ENCODE data around the gene NDST1.

The NDST1 gene

DNA sequence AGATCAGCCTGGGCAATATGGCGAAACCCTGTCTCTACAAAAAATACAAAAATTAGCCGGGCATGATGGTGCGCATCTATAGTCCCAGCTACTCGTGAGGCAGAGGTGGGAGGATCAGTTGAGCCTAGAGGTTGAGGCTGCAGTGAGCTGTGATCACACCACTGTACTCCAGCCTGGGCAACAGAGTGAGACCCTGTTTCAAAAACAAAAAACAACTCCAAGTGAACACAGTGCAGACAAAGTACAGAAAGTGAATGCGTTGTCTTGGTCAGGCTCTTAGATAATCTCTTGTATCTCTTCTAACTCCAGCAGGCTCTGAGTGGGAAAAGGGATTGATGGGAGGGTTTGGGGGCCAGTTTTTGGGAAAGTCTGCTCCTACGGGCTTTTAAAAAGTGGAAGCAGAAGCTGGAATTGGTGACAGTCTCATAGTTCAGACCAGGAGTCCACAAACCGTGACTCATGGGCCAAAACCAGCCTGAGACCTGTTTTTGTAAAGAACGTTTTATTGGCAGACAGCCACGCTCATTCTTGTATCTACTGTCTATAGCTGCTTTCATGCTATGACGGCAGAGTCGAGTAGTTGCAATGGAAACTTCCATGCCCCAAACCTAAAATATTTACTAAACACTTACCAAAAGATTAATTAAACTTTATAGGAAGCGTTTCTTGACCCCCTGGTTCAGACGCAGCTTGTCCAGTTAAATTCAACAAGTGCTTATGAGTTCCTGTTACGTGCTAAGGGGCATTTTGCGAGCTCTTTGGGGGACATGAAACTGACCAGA lies 32.9 kb downstream of the NDST1 start:
- in situ Hi-C loops (cut with MboI; ENCODE audit: low sequenced_read_pairs), result loop anchor here (5.0 kb wide), 1 partner anchor 84 kb away; no protein-coding TSS in a partner anchor

DNA sequence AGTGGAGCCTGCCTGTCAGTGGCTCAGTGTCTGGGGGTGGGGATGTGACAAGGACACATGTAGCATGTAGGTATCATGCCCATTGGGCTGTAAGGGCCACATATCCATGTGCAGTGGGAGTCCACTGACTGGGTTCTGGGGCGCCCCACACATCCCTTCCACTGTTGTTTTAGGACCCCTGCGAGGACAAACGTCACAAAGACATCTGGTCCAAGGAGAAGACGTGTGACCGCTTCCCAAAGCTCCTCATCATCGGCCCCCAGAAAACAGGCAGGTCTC lies 33.4 kb downstream of the NDST1 start:
- in situ Hi-C loops (cut with MboI; ENCODE audit: low sequenced_read_pairs), result loop anchor here (5.0 kb wide), 1 partner anchor 84 kb away; no protein-coding TSS in a partner anchor

DNA sequence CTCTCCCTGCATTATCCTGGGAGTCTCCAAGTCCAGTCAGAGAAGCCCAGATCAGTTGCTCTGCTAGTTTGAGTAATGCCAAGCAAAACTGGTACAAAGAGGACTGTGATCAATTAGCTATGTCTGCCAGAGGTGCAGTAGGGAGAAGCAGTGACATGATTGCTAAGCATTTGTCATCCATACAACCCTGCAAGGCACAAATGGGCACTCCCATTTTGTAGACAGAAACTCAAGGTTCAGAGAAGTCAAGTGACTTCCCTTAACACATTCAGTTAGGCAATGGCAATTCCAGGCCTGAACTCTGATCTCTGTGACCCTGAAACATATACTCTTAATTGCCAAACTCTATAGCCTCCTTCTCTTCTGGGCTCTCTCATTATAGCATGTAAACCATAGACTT lies 34.0 kb downstream of the NDST1 start:
- in situ Hi-C loops (cut with MboI; ENCODE audit: low sequenced_read_pairs), result loop anchor here (5.0 kb wide), 1 partner anchor 85 kb away; no protein-coding TSS in a partner anchor

DNA sequence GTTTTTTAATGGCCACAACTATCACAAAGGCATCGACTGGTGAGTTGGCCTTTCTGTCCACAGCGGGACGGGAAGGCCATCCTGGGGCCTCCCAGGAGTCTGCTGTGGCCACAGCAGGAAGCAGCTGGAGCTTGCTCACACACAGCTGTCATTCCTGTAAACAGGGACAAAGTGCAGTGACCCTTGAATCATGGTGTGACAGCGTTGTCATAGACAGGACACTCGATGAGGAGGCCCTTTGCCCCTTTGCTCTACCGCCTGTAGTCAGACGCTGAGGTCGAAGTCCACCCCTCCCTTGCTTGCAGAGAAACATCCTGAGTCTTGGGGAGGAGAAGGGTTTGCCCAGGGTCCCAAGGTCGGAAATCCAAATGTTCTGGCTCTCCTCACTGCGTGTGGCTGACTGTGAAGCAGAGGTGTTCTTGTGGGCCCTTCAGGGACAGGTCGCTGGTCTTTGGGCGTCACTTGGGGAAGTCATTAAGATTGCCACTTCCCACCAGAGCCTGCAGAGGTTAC lies 35.1 kb downstream of the NDST1 start:
- in situ Hi-C loops (cut with MboI; ENCODE audit: low sequenced_read_pairs), result loop anchor here (5.0 kb wide), 1 partner anchor 86 kb away; no protein-coding TSS in a partner anchor

DNA sequence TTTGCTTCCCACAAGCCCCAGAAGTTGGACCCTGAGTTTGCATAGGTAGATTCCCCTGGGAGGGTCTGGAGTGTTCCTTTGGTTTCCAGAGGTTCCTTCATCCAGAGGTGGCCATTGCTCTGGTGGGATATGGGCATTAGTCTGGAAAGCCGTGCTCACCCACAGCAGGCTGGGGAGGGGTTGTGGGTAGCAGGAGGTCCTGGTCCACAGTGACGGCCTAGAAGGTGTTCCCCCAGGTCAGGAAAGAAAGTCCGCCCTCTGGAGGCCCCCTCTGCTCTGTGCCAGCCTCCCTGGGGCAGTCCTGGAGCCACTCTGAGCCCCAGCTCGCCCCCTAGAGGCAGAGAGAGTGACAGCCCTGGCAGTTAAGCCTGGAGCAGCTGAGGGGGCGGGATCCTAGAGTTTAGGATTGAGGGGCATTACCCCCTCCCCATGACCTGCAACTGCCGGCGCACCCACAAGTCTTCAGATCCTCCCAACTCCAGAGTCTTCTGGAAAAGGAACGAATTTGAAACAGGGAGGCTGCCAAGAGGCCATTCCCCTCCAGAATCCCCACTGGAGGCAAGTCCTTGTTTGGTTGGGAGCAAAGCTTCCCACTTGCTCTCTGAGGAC lies 36.8 kb downstream of the NDST1 start:
- in situ Hi-C loops (cut with MboI; ENCODE audit: low sequenced_read_pairs), result loop anchor here (5.0 kb wide), 1 partner anchor 87 kb away; no protein-coding TSS in a partner anchor

DNA sequence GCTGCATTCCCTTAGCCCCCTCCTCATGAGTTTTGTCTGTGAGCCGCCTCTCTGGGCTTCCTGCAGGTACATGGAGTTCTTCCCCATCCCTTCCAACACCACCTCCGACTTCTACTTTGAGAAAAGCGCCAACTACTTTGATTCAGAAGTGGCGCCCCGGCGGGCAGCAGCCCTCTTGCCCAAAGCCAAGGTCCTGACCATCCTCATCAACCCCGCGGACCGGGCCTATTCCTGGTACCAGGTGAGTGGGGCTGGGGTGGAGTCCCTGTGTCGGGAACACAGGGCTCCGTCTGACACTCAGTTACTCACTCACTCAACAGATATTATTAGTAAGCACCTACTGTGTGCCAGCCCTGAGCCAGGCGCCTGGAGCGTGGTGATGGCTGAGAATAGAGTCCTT lies 37.3 kb downstream of the NDST1 start:
- in situ Hi-C loops (cut with MboI; ENCODE audit: low sequenced_read_pairs), result no loop called here

DNA sequence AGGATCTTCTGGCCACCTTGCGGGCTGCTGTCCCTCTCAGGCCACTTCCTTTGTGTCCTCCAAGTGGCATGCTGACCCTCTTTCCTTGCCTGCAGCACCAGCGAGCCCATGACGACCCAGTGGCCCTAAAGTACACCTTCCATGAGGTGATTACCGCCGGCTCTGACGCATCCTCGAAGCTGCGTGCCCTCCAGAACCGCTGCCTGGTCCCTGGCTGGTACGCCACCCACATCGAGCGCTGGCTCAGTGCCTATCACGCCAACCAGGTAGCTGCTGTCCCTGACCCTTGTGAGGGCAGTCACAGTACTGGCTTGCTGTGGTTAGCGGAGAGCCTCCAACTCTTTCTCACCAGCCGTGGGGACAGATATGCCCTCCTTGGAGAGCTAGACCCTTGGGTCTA lies 40.2 kb downstream of the NDST1 start:
- in situ Hi-C loops (cut with MboI; ENCODE audit: low sequenced_read_pairs), result no loop called here

DNA sequence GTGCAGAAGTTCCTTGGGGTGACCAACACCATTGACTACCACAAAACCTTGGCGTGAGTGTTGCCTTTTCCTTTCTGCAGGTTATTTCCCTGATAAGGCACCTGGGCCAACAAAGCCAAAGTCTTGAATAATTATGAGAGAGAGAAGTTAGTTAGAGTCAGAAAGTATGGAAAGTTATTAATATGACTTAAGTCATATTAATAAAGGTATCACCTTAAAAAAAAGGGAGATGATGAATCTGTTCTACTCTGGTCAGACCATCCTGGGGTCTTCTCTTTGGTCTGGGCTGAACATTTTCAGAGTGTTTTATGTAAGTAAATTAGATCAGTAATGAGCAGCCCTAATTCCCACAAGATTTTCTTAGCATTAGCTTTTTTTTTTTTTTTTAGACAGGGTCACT lies 41.8 kb downstream of the NDST1 start:
- in situ Hi-C loops (cut with MboI; ENCODE audit: low sequenced_read_pairs), result no loop called here

DNA sequence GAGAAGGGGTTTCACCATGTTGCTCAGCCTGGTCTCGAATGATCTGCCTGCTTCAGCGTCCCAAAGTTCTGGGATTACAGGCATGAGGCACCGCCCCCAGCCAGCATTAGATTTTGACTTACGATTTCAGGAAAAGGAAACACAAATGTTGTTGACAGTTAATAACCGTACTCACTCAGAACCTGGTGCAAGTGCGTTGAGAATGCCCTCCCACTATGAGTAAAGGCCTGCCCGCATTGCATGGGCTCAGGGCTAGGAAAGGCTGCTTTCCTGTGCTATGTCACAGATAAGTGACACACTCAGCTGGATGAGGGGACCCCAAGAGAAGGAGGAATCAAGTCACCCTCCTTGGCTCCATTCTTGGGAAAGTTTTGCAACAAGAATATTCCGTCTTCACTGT lies 42.4 kb downstream of the NDST1 start:
- in situ Hi-C loops (cut with MboI; ENCODE audit: low sequenced_read_pairs), result no loop called here

DNA sequence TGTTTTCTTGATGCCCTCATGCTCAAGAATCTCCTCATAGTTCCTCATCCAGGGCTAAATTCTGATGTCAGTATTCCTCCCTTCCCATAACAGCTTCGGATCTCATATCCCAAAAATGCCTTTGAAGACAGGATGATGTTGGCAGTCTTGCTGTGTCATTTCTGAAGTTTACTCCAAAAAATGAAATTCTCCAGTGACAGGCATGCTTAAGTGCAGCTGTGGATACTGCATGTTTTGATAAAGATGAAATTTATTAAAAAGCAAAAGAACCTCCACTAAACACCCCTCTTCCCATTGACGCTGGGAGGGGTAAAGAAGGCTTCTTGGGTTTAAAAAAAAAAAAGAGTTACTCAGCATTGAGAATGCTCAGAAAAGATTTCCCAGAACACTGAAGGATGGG lies 43.1 kb downstream of the NDST1 start:
- in situ Hi-C loops (cut with MboI; ENCODE audit: low sequenced_read_pairs), result no loop called here

DNA sequence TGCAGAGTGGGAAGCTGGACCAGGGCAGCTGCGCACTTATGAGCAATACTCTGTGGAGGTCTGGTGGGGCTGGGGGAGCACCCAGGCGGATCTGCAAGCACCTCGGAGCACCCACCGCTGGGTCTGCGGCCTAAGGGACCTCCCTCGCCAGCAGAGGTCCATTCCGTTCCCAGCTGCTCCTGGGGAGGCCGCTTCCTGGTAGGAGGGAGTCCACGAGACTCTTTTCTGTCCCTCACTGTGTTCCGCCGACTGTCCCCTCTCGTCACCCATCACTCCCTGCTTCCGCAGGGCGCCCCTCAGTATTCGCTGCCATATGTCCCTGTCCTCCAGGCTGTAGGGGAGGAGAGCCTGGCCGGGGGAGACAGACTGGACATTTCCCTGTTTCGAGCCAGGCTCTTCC lies 45.5 kb downstream of the NDST1 start:
- in situ Hi-C loops (cut with MboI; ENCODE audit: low sequenced_read_pairs), result no loop called here

DNA sequence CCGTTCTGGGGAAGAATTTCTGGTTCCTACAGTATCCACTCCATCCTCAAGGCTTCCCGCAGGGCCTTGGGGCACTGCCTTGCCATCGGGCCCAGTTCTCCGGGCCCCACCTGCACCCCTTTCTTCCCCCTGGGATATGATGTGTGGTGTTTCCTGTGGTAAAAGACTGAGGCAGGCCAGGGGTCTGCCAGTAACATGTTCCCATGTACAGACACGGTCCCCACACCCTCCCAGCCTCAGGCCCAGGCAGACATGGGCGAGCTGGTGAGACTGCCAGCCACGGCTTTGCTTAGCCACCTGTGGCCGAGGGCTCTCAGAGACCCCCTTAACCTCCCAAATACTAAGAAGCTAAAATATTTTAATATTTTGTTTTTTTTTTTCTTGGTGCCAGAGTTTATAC lies 46.0 kb downstream of the NDST1 start:
- in situ Hi-C loops (cut with MboI; ENCODE audit: low sequenced_read_pairs), result no loop called here

DNA sequence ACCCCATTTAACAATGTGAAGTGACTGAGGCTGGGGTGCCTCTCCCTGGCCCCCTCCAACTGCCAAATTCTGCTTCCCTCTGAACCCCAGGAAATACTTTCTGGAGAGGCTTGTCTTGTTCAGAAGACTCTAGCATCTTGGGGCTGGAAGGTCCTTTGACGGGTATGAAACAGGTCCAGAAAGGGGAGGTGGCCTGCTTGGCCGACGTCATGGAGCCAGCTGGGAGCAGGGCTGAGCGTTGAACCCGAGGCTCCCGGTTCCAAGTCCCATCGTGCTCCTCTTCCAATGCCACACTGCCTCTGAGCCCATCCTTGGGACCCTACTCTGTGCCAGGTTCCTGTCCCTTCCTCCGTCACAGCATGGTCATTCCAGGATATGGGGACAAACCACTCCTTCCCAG lies 46.9 kb downstream of the NDST1 start:
- in situ Hi-C loops (cut with MboI; ENCODE audit: low sequenced_read_pairs), result no loop called here

DNA sequence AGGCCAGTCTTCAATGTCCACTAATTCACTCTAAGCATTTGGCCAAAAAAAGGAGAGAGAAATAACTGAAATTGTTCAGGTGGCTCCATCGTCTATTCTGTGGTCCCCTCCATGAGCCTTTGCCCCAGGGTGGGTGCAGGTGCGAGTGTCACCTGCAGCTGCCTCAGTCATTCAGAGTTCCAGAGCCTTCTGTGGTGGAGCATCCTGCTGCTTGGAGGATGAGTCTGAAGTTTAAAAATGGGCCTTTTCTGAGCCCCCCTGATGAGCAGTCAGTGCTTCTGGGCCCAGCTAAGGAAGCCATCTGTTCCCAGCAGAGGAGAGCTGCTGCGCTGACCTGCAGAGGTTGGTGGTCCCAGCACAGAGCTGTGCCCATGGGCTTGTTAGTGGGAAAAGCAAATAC lies 48.2 kb downstream of the NDST1 start:
- in situ Hi-C loops (cut with MboI; ENCODE audit: low sequenced_read_pairs), result no loop called here

DNA sequence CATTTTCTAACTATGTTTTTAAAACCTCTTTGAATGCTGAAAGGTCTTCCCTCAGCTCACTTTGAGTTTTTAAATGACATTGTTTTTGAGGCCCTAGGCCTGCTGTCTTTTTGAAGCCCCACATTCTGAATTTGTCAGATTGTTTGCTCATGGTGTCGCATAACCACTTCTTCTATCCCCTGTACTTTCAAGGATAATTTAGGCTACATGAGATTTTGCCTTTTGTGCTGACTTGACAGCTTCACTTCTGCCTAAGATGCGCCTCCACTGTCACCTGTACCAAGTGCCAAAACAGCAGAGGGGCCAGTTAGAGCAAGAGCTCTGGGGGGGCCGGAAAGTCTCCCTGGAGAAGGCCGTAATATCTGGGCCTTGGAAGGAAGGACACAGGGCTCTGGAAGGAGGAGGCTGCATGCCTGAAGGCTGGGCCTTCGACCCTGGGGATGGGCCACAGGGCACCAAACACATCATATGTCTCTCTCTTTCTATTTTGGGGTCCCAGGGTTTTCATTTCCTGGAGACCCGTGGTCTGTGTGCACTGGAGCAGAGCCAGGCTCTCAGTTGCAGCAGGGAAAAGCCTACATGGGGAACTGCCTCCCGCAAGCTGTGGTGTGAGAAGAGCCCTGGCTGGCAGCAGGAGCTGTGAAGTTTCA lies 49.1 kb downstream of the NDST1 start:
- in situ Hi-C loops (cut with MboI; ENCODE audit: low sequenced_read_pairs), result no loop called here

DNA sequence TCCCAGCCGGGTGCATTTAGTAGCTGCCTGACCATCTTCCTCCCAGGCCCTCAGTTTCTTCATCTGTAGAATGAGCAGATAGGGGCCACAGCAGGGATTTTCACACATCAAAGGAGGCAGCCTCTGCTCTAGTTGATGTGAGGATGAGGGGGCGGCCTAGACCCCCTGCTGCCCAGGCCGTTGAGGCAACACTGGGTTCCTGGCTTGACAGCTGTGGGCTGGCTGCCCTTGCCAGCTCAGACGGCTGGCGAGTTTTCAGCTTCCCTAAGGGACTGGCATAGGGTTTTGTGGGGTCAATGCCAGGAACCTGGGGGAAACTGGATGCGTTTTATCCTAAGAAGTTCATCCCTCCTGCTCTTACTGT lies 49.6 kb downstream of the NDST1 start:
- in situ Hi-C loops (cut with MboI; ENCODE audit: low sequenced_read_pairs), result no loop called here

DNA sequence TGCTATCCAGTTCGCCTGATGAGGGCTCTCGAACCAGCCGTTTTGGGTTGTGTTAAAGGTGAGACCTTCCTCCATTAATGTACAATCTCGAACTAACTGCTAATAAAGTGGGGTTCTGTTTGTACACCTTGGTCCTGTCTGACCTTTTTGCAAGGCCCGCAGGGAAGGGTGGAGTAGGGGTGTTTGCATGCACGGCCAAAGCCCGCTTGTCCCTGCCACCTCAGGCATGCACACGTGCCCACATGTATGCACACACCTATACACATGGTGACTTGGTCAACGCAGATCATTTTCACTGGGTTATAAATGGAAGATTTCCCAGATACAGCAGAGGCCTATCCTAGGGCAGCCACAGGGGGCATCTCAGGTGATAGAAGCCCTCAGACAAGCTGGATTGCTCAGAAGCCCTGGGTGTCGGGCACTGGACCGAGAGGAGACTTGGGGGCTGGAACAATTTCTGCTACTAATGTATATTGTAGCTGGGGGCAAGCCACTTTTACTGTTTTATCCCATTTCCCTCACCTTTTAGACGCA lies 50.2 kb downstream of the NDST1 start:
- in situ Hi-C loops (cut with MboI; ENCODE audit: low sequenced_read_pairs), result no loop called here

DNA sequence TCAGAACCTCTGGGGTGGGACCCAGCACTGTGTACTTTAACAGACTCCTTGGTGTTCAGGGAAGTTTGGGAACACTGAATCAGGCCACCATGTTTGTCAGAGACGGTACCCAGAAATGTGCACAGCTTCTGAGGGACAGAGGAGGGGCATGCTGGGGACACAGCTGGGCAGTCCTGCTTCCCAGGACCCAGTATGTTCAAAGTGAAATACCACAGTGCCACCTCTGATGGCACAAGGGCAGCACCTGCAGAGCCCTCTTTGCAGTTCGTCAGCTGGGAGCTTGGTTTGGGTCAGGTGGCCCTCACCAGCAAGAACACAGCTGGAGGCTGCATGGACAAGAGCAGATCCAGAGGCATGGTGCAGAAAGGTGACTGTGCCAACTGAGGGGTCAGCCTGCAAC lies 51.2 kb downstream of the NDST1 start:
- in situ Hi-C loops (cut with MboI; ENCODE audit: low sequenced_read_pairs), result no loop called here

DNA sequence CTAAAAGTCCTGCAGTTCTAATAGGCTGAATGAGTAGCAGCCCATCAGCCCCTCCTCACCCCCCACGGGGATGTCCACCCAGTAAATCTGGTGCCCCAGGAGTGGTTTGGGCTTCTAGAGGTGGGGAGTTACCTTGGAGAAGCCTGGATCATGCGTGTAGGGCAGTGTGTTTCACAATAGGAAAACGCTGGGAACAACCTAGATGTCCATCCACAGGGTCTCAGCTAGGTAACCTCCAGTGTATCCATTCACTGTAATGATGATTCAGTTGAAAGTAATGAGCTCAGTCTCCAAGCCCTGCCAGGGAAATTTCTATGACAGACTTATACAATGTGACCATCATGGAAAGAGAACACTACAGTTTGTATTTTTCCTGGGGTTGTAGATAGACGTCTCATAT lies 51.8 kb downstream of the NDST1 start:
- in situ Hi-C loops (cut with MboI; ENCODE audit: low sequenced_read_pairs), result loop anchor here (5.0 to 10.0 kb wide), 3 partner anchors 93 to 485 kb away; partner anchors contain the start of gene IRGM

DNA sequence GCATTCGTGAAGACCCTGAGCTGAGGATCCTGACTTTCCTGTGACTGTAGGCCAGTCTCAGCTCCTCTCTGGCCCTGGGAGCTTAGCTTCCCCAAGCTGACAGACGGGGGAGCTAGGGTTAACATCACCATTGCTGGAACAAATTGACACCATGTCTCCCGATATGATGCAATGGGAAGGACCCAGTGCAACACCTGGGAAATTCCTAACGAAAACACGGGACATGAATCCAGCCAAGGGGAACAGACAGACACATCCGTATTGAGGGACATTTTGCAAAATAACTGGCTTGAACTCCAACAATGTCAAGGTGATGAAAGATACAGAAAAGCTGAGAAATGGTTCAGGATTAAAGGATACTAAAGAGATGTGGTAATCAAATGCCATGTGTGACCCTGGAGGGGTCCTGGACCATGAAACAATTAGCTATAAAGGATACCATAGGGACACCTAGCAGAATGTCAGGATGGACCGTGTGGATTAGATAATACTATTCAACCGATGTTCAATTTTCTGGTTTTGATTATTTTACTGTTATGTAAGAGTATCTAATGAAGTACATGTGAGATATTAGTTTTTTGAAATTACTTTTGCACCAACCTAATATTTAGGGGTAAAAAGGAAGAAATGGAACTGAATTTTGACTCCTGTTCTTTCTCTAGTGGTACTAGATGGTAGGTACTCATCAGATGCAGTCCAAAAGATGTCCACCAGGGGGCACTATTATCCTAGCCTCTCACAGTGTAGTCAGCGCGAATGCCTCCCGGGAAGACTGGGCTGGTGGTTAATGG lies 52.7 kb downstream of the NDST1 start:
- in situ Hi-C loops (cut with MboI; ENCODE audit: low sequenced_read_pairs), result loop anchor here (5.0 to 10.0 kb wide), 3 partner anchors 92 to 484 kb away; partner anchors contain the start of gene IRGM

DNA sequence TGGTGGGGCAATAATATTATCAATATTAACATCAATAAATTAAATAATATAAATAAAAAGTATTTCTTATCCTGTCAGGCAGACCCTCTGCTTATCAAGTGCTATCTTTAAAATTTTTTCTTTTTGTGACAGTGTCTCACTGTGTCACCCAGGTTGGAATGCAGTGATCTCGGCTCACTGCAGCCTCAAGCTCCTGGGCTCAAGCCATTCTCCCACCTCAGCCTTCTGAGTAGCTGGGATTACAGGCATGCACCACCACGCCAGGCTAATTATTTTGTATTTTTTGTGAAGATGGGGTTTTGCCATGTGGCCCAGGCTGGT lies 53.2 kb downstream of the NDST1 start:
- in situ Hi-C loops (cut with MboI; ENCODE audit: low sequenced_read_pairs), result loop anchor here (5.0 to 10.0 kb wide), 3 partner anchors 91 to 484 kb away; partner anchors contain the start of gene IRGM

All from HL-60/S4 (cell line).